Activated T-helper 1 cell treated with Interleukin-2 at 50 U/mL for 16 hours (primary cell): ENCODE measurements around the gene LGALS13.

ENCODE experiments used
- DNase-seq: peaks from one replicate; pipeline ENCODE4 v3.0.0-alpha.2; 2020; ENCODE audit warnings: low read depth

LGALS13 gene, protein sequence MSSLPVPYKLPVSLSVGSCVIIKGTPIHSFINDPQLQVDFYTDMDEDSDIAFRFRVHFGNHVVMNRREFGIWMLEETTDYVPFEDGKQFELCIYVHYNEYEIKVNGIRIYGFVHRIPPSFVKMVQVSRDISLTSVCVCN

DNA sequence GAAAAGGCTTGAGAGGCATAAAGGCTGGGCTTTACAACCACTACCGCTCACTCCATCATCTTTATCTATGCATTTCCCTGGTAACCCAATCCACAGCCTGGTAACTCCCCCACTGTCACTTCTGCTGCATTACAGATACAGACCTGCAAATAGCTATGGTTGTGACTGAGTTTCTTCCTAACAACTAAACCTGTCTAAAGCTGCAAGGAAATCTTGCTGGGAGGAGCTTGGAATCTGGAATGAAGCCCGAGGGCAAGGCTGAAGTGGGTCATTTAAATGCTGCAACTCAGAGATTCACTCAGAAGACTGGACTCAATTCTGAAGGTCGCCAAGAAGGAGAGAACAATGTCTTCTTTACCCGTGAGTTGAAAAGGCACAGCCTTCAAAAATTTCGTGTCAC, at the start of gene LGALS13:
TSS of gene LGALS13 (plus strand) at position 301 of the 400 bp plus-strand sequence. CDS start at position 346, 45 bp downstream.
- DNase-seq: no peak

DNA sequence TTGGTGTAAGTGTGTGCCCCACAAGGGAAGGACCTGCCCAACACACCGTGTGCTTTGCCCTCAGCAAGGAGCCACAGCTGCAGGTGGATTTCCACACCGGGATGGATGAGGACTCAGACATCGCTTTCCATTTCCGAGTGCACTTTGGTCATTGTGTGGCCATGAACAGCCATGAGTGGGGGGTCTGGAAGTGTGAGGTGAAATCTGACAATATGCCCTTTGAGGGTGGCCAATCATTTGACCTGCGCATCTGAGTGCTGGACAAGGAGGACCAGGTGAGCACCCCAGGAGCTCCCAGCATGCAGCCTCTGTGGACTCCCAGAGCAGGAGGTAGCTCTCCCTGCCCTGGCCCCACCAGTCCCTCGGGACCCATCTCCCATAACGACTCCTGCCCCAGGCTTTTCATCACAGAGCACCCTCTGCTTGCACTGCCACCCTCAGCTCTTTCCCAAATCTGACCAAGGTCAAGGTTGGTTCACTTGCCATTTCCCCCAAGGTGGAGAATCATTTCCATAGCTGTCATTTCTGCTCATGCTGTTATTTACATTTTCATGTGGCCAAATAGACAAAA, 49.2 kb upstream of the LGALS13 start:
- DNase-seq: no peak

DNA sequence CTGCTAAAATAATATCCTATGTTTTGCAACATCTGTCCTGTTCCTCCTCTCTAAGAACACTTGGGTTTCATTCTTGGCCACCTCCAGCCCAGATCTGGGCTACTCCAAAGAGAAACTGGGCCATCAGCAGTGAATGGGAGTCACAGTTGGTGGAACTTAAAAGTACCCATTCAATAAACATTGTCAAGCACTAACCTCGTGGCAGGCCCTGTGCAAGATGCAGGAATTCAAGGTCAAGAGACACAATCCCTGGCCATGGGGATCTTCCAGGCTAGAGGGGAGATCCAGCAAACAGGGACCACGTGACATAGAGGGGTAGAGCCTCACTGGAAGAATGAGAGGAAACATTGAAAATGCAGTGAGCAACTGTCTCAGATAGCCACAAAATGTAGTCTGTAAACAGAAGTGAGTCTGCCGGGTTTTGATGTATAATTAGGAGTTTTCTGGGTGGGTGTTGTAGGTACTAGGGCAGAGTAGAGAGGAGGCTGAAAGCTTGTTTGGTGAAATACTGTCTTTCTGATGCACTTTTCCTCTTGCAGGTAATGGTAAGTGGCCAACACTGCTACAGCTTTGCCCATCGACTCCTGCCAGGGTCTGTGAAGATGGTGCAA, 47.5 kb upstream of the LGALS13 start:
- DNase-seq: no peak

DNA sequence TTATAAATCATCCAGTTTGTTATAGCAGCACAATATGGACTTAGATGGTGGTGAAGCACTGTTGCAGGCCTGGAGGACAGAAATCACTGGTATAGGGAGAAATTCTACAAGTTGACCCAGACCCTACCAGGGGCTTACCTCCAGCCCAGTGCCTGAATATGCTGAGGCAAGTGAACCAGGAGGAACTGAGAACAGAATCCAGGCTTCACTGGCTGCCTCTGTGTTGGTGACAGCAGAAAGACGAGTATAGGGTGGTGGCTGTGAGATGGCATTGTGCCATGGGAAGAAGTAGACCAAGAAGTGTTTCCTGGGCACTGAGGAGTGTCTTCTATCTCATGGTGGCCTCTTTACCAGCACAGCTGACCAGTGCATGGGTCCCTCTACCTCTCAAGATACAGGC, 46.4 kb upstream of the LGALS13 start:
- no peak for DNase-seq

DNA sequence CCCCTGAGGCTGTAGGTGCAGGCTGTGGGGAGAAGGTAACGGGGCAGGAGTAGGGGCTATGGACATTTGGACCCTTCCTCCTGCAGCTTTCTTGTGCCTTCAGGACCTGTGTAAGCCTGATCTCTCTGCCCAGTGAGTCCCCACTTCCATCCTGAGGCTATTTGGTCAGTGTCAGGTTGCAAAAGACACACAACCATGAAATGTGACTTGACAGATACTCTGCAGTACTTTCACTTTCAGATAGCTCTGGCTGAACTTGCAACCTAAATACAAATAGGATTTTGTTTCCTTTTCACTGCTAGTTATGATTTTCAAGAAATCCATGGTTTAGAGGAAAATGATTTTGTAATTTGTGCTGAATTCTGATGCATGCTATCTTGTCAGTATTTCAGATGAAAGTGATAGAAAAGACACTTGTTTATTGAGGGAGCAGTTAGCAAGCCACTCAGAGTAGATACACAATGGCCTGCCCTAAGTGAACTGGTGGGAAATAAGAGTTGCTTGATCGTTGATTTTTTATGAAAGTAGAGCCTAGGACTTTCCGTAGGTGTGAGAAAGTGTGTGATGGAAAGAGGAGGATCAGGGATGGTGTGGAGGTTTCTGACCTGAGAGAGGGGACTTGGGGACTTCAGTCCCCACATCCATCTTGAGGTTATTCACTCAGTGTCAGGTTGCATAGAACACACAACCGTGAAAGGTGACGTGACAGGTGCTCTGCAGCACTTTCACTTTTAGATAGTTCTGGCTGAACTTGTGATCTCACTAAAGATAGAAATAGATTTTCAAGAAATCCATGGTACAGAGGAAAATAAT, 44.3 kb upstream of the LGALS13 start:
- no peak for DNase-seq

DNA sequence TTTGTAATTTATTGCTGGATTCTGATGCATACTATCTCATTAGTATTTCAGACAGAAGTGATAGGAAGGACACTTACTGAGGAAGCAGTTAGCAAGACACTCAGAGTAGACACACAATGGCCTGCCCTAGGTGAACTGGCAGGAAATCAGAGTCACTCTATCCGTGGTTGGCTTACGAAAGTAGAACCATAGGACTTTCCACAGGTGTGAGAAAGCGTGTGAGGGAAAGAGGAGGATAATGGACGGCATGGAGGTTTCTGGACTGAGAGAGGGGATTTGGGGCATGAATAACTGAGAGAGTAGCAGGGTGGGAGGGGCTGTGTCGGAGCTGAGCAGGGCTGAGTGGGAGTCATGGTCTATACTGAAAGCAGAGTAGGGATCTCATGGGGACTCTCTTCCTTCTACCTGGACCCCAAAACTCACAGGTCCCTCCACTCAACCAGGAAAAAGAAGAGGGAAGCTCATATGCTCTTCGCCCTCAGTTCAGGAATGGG, 43.7 kb upstream of the LGALS13 start:
- no peak for DNase-seq

DNA sequence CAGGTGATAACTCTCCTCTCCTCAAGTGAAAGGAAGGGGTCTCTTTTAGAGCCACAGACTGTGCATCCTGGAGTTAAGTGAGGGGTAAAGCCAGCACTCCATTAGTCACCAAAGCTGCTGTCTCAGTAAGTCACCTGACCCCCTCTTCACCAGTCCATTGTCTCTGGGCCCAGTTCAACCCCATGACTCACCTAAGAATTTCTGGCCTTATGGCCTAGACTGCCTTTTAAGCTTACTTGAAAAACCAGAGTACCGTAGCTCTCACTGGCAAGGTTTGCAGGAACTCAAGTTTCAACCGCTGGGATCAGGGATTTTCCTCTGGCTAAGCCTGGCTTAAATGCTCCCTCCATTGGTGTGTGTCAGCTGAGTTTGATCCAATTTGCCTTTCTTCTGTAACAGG, 38.9 kb upstream of the LGALS13 start:
- no peak for DNase-seq

DNA sequence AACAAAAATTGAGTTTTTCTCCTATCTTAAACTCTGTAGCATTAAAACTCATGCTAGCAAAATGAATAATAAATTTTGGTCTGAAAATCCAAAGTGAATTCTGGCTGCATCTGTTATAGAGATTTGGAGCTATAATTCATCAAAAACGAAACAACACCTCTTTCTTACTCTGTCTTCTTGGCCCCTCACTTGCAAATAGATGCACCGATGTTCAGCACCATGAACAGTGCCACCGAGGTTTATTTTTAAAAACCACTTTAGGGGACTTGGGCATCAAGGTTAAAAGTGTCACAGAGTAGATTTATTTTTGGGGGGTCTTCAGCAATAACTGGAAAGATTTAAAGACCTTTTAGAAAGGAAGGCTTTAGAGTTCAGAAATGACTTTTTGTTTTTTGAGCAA, 36.3 kb upstream of the LGALS13 start:
- no peak for DNase-seq

DNA sequence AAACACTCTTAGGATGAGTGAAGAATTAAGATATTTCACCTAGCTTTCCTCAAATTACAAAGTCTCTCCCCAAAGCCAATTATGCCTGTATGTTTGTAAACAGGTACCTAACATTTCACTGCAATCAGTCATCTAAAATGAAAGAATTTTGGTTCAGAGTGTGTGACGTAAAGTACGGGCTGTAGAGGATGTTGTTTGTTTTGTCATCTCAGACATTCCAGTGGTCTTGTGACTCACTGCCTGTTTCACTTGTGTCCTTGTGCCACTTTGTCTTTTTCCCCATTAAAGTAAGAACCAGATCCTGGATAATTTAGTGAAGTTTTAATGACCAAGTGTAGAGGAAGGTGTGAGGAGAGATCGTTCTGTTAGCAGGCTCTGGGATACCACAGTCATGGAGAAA, 33.7 kb upstream of the LGALS13 start:
- DNase-seq: no peak

DNA sequence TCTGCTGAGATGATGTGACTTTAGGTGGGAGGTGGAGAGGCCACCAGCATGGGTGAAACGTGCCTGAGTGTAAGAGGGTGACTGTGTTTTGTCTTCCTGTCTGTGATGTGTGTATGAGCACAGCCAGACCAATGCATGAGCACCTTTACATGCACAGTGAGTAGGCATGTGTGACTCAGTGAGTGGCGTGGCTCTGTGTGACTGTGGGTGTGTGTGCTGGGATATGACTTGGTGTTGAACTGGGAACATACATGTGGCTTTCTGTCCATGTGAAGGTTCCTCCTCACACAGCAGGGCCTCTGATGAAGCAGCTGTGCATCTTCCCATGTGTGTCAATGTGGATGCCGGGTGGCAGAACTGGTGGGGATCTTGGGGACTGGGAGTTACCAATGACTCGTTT, 19.9 kb upstream of the LGALS13 start:
- DNase-seq: no peak

DNA sequence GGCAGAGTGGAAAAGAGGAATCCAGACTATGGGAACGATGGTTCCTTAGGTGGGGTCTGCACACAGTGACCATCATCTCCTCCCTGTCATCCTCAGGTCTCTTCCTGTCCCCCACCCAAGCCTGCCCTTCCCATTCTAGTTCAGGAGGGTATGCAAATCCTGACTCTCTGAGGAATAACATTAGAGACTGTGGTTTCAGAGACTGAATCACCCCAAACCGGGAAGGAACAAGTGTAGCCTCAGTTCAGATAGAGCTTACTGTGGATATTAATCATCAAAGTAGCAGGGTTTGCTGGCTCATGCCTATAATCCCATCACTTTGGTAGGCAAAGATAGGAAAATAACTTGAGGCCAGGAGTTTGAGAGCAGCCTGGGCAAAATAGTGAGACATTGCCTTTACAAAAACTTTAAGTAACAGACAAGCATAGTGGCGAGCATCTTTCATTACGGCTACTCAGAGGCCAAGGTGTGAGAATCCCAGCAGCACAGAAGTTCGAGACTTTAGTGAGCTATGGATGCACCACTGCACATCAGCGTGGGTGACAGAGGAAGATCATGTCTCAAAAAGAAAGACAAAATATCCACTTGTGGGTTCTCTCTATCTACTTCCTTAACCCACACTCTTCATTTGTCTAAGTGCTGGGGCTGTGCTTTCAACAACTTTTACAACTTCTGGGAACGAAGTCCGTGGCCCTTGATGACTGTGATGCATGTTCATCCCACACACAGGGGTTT, 19.3 kb upstream of the LGALS13 start:
- DNase-seq: no peak

DNA sequence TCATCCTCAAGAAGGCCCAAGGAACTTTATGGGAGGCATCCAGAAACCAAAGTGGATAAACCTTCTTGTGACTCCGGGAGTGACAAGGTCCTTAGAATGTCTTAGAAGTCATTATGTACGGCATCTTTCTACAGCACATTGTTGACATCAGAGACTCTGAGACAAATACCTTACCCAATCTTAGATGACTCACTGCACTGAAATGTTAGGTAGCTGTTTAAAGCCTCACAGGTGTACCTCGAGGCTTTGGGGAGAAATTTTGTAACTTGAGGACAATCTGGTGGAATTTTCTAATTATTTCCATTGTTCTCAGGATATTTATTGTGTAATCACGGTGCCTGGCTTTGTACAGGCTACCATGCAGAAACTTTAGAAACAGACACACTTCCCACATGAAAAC, 14.8 kb upstream of the LGALS13 start:
- DNase-seq: no peak

DNA sequence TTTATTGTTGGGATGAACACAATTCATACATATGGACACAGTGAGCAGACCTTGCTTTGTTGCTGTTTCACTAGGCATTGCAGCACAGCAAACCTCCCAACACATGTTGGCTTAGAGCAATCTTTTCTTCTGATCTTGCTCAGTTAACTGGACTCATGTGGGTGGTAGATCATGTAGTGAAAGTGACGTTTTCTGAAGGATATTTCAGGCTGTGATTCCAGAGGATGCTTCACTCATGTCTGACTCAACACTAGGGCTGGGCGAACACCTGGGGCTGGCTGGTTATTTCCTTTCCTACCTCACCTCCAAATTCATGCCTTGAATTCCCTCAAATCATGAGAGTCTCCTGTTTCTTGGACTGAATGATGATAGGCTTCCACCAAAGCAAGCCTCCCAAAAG, 14.3 kb upstream of the LGALS13 start:
- no peak for DNase-seq

DNA sequence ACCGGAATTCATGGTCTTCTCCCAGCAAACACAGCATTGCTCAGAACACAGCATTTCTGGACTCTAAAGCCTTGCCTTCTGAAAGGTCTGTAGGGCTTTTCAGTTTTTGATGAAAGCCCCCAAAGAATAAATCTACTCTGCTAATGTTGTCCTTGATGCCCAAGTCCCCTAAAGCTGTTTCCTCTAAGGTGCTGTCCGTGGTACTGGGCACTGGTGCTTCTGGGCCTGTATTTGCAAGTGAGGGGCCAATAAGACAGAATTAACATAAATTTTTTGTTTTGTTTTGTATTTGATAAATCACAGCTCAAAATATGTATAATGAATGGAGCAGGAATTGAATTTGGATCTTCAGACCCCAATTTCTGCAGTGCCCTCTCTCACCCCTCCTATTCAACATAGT, 12.1 kb upstream of the LGALS13 start:
- DNase-seq: no peak

DNA sequence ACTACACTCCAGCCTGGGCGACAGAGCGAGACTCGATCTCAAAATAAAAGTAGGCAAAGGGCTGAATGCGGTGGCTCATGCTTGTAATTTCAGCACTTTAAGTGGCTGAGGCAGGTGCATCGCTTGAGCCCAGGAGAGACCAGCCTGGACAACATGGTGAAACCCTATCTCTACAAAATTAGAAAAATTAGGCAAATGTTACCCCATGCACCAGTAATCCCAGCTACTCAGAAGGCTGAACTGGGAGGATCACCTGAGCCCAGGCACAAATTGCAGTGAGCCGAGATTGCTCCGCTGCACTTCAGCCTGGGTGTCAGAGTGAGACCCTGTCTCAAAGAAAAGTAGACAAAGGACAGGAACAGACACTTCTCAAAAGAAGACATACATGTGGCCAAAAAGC, 9.9 kb upstream of the LGALS13 start:
- no peak for DNase-seq

DNA sequence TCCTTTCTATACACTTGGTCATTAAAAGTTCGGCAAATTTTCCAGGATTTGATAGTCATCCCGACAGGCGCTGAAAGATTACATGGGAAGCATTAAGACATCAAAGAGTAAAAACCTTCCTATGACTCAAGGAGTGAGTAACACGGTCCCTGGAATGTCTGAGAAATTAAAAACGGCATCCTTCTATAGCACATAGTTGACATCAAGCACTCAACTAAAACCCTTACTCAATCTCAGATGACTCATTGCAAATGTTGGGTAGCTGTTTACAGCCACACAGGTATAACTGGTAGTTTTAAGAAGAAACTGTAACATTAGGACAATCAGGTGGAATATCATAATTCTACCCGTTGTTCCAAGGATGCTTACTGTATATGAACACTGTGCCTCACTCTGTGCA, 6.4 kb upstream of the LGALS13 start:
- no peak for DNase-seq

DNA sequence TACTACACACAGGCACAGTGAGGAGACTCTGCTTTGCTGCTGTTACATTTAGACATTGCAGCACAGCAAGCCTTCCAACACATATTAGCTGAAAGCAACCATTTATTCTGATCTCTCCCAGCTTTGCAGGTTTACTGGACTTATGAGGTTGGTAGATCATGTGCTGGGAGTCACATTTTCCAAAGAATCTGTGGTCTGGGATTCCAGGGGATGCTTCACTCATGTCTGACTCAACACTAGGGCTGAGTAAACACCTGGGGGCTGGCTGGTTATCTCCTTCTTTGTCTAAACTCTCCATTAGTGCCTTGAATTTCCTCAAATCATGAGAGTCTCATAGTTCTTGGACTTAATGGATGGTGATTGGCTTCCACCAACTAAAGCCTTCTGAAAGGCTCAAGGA, 5.4 kb upstream of the LGALS13 start:
- DNase-seq: no peak

DNA sequence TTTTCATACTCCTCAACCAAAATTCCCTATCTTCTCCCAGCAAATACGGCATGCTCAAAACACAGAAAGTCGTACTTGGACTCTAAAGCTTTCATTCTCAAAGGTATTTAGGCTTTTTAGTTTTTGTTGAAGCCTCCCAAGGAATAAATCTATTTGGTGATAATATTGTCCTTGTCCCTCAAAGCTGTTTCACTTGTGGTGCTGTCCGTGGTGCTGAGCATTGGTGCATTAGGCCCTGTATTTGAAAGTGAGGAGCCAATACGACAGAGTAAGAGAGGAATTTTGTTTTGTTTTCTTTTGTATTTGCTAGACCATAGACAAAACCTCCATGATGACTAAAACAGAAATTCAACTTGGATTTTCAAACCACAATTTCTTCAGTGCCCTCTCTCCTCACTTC, 3.2 kb upstream of the LGALS13 start:
- no peak for DNase-seq

DNA sequence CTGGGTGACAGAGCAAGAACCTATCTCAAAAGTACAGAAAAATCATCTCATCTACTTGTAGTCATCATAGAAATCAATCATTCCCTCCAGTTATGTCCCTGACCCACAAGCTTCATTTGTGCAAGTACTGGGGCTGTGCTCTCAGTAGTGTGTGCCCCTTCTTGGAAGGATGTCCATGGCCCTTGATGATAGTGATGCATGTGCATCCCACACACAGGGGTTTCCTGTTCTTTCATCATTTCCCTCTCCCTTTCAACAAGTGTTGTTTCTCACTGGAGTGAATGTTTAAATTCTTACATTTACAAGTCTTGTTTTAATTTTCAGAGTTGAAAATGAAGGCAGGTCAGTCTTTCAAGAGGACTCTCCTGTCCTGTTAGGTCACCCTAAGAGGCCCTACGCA, 1.5 kb downstream of the LGALS13 start:
- no peak for DNase-seq

DNA sequence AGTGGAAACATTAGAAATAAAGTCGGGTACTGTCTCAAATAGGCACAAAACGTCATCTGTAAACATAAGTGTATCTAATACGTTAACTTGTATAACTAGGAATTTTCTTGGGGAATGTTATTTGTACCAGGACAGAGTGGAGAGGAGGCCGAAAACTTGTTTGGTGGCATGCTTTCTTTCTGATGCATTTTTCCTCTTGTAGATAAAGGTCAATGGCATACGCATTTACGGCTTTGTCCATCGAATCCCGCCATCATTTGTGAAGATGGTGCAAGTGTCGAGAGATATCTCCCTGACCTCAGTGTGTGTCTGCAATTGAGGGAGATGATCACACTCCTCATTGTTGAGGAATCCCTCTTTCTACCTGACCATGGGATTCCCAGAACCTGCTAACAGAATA, 4.7 kb downstream of the LGALS13 start:
- no peak for DNase-seq

DNA sequence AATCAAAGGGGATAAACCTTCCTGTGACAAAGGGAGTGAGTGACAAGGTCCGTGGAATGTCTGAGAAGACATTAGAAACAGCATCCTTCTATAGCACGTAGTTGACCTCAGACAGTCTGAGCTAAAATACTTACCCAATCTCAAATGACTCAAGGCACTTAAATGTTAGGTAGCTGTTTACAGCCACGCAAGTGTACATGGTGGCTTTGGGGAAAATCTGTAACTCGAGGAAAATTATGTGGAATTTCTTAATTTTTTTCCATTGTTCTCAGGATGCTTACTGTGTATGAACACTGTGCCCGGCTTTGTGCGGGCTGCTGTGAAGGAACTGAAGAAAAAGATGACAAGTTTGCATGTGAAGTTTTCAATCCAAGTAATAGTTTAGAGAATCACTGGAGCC, 5.2 kb downstream of the LGALS13 start:
- no peak for DNase-seq

DNA sequence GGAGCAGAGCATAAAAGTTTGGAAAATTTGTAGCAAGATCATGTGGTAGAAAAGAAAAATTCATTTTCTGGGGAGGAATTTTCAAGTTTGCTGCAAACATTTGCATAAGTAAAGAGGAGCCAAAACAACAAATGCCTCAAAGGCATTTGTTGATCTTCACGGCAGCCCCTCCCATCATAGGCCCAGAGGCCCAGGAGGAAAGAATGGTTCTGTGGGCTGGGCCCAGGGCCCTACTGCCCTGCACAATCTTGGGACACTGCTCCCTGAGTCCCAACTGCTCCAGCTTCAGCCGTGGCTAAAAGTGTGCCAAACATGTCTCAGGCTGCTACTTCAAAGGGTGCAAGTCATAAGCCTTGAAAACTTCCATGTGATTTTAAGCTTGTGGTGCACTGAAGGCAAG, 11.3 kb downstream of the LGALS13 start:
- DNase-seq: no peak
